Neural progenitor cell (in vitro differentiated cells): ENCODE measurements around the gene NUMB. TPM values are rescaled to one million over a fixed set of nuclear protein-coding genes. Genes with fewer than 3 reads are reported as not detected.
A peak's percentile ranks its signal among the peaks of the same experiment; 100 is the strongest.

Experiments used
- DNase-seq: peaks from one replicate; pipeline ENCODE4 v3.0.0-alpha.2; 2016; ENCODE audit warnings: low spot score
- H2AFZ ChIP-seq: fragments of 200-600 bp; sonication (generic); replicated peaks from 2 replicates; pipeline ENCODE4 v1.6.1; 2016; ENCODE audit warnings: antibody characterized with exemption
- H3F3A ChIP-seq: fragments of 200-600 bp; sonication (generic); 2 replicates; pipeline ENCODE4 v1.6.1; 2016; ENCODE audit warnings: antibody characterized with exemption, low read depth
- H3K27ac ChIP-seq: fragments of 200-600 bp; sonication (generic); 2 replicates; pipeline ENCODE4 v1.5.1; 2016; ENCODE audit warnings: mild to moderate bottlenecking
- H3K27me3 ChIP-seq: fragments of 200-600 bp; sonication (generic); 2 replicates; pipeline ENCODE4 v1.6.1; 2016; ENCODE audit warnings: mild to moderate bottlenecking, moderate library complexity
- H3K36me3 ChIP-seq: fragments of 200-600 bp; sonication (generic); 2 replicates; pipeline ENCODE4 v1.5.1; 2016
- H3K4me1 ChIP-seq: fragments of 200-600 bp; sonication (generic); 2 replicates; pipeline ENCODE4 v1.6.1; 2016; ENCODE audit warnings: mixed run types
- H3K4me2 ChIP-seq: fragments of 200-600 bp; sonication (generic); 2 replicates; pipeline ENCODE4 v1.6.1; 2016
- H3K4me3 ChIP-seq: fragments of 200-600 bp; sonication (generic); 2 replicates; pipeline ENCODE4 v1.5.1; 2016
- H3K79me2 ChIP-seq: fragments of 200-600 bp; sonication (generic); 2 replicates; pipeline ENCODE4 v1.6.1; 2016; ENCODE audit warnings: low read depth
- H3K9ac ChIP-seq: fragments of 200-600 bp; sonication (generic); 2 replicates; pipeline ENCODE4 v1.6.1; 2016
- H3K9me3 ChIP-seq: fragments of 200-600 bp; sonication (generic); 2 replicates; pipeline ENCODE4 v1.5.1; 2016; ENCODE audit warnings: low read depth
- H4K20me1 ChIP-seq: fragments of 200-600 bp; sonication (generic); 2 replicates; pipeline ENCODE4 v1.6.1; 2016; ENCODE audit warnings: low read depth
- H3K27ac Mint-ChIP-seq: 3 replicates; pipeline ENCODE4 v1.8.0; 2021; ENCODE audit warnings: mixed read lengths
- H3K27me3 Mint-ChIP-seq: 2 replicates; pipeline ENCODE4 v1.8.0; 2022; ENCODE audit warnings: low read depth, mild to moderate bottlenecking, inconsistent platforms, moderate library complexity, mixed read lengths; ENCODE audit not compliant: insufficient read depth
- H3K36me3 Mint-ChIP-seq: 3 replicates; pipeline ENCODE4 v1.8.0; 2021; ENCODE audit warnings: mixed read lengths
- H3K4me1 Mint-ChIP-seq: 3 replicates; pipeline ENCODE4 v1.8.0; 2021; ENCODE audit warnings: mixed read lengths
- H3K4me3 Mint-ChIP-seq: 3 replicates; pipeline ENCODE4 v1.8.0; 2021; ENCODE audit warnings: mild to moderate bottlenecking, moderate library complexity, mixed read lengths
- H3K9me3 Mint-ChIP-seq: 3 replicates; pipeline ENCODE4 v1.8.0; 2020; ENCODE audit warnings: mixed read lengths
- EZH2 ChIP-seq: fragments of 200-600 bp; sonication (generic); IDR thresholded peaks from 2 replicates; pipeline ENCODE4 v1.6.1; 2017; ENCODE audit warnings: antibody characterized with exemption, mild to moderate bottlenecking, moderate library complexity
- EZH2phosphoT487 ChIP-seq: fragments of 200-600 bp; sonication (generic); IDR thresholded peaks from 2 replicates; pipeline ENCODE4 v1.6.1; 2017; ENCODE audit warnings: antibody characterized with exemption
- total RNA-seq: library from RNA; depleted of rRNA; stranded (reverse); fragments of >200 nt; gene quantifications from 2 replicates; pipeline ENCODE4 v1.2.3, GENCODE V29; 2015; ENCODE audit warnings: low replicate concordance
- TF ChIP-seq, protein P1 (sequence below): fragments of 200-600 bp; sonication (generic); IDR thresholded peaks from 2 replicates; pipeline ENCODE4 v1.5.1; 2017; ENCODE audit warnings: antibody characterized with exemption, mild to moderate bottlenecking

NUMB gene
- total RNA-seq, 1 donor from 2014 or later: 37.2 TPM

DNA sequence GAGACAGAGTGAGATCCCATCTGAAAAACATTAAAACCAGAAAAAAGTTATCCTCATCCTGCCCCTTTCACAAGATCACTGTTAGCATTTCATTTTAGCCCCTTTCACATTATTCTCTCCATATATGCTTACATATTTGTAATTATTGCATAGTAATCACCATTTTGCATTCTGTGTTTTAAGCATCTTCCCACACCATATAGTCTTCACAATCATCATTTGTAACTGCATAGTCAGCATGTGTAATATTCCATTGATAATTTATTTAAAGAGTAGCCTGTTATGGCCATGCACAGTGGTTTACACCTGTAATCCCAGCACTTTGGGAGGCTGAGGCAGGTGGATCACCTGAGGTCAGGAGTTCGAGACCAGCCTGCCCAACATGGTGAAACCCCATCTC is 209.2 kb downstream of the NUMB start:
- no peak for DNase-seq
- Histone ChIP-seq H3K9ac (no peak overlapping the region), H3F3A (no peaks in the 10 kb centered on the region), H2AFZ (no peak overlapping the region), H3K27ac (no peak overlapping the region), H3K79me2 (no peaks in the 10 kb centered on the region), H3K9me3 (no peaks in the 10 kb centered on the region), H3K4me2 (no peak overlapping the region), H3K36me3 (no peaks in the 10 kb centered on the region), H3K4me3 (no peak overlapping the region), H3K4me1 (no peaks in the 10 kb centered on the region), H4K20me1 (no peaks in the 10 kb centered on the region), H3K27me3 (no peaks in the 10 kb centered on the region)
- Mint-ChIP-seq H3K27ac (no peak overlapping the region), H3K36me3 (no peaks in the 10 kb centered on the region), H3K4me3 (no peak overlapping the region), H3K9me3 (no peaks in the 10 kb centered on the region), H3K4me1 (peaks cover 11% of the 10 kb centered on the region), H3K27me3 (peaks cover 3% of the 10 kb centered on the region)
- TF ChIP-seq EZH2phosphoT487 (no peak), EZH2 (no peak)
- TF ChIP-seq, protein P1, sequence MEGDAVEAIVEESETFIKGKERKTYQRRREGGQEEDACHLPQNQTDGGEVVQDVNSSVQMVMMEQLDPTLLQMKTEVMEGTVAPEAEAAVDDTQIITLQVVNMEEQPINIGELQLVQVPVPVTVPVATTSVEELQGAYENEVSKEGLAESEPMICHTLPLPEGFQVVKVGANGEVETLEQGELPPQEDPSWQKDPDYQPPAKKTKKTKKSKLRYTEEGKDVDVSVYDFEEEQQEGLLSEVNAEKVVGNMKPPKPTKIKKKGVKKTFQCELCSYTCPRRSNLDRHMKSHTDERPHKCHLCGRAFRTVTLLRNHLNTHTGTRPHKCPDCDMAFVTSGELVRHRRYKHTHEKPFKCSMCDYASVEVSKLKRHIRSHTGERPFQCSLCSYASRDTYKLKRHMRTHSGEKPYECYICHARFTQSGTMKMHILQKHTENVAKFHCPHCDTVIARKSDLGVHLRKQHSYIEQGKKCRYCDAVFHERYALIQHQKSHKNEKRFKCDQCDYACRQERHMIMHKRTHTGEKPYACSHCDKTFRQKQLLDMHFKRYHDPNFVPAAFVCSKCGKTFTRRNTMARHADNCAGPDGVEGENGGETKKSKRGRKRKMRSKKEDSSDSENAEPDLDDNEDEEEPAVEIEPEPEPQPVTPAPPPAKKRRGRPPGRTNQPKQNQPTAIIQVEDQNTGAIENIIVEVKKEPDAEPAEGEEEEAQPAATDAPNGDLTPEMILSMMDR: no peak

DNA sequence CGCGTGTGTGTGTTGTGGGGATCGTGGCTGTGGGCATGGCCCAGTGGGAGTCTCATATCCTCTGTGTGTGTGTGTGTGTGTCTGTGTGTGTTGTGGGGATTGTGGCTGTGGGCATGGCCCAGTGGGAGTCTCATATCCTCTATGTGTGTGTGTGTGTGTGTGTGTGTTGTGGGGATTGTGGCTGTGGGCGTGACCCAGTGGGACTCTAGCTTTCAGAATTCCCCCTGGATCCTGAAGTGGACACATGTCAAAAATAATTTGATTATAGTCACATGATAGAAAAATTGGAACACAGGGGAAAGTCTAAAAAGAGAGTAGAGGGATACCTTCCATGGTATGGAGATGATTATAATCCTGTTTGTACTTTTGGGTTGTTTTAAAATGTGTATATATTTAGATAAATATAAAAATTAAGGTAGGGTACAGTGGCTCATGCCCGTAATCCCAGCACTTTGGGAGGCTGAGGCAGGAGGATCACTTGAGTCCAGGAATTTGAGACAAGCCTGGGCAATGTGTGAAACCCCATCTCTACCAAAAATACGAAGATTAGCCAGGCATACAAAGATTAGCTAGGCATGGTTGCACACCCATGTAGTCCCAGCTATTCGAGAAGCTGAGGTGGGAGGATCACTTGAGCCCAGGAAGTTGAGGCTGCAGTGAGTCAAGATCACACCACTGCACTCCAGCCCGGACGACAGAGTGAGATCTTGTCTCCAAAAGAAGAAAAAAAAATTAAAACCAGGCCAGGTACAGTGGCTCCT is 210.1 kb downstream of the NUMB start:
- H3K27ac Mint-ChIP-seq: peak overlapping the region; percentile 3
- TF ChIP-seq EZH2phosphoT487 (no peak), EZH2 (no peak)
- TF ChIP-seq, protein P1: no peak
- H3K27ac ChIP-seq: no peak overlapping the region
- H3K79me2 ChIP-seq: no peaks in the 10 kb centered on the region
- H3K9ac ChIP-seq: no peak overlapping the region
- no peaks in the 10 kb centered on the region for H3K9me3 ChIP-seq
- no peak overlapping the region for H3K4me2 ChIP-seq
- H3K36me3 Mint-ChIP-seq: no peaks in the 10 kb centered on the region
- H3K36me3 ChIP-seq: no peaks in the 10 kb centered on the region
- H4K20me1 ChIP-seq: no peaks in the 10 kb centered on the region
- no peak overlapping the region for H2AFZ ChIP-seq
- no peak overlapping the region for H3K4me3 ChIP-seq
- H3K4me1 ChIP-seq: no peaks in the 10 kb centered on the region
- no peaks in the 10 kb centered on the region for H3K27me3 ChIP-seq
- no peaks in the 10 kb centered on the region for H3F3A ChIP-seq
- H3K27me3 Mint-ChIP-seq: peaks cover 7% of the 10 kb centered on the region
- peaks cover 11% of the 10 kb centered on the region for H3K4me1 Mint-ChIP-seq
- H3K4me3 Mint-ChIP-seq: no peak overlapping the region
- DNase-seq: no peak
- no peaks in the 10 kb centered on the region for H3K9me3 Mint-ChIP-seq

DNA sequence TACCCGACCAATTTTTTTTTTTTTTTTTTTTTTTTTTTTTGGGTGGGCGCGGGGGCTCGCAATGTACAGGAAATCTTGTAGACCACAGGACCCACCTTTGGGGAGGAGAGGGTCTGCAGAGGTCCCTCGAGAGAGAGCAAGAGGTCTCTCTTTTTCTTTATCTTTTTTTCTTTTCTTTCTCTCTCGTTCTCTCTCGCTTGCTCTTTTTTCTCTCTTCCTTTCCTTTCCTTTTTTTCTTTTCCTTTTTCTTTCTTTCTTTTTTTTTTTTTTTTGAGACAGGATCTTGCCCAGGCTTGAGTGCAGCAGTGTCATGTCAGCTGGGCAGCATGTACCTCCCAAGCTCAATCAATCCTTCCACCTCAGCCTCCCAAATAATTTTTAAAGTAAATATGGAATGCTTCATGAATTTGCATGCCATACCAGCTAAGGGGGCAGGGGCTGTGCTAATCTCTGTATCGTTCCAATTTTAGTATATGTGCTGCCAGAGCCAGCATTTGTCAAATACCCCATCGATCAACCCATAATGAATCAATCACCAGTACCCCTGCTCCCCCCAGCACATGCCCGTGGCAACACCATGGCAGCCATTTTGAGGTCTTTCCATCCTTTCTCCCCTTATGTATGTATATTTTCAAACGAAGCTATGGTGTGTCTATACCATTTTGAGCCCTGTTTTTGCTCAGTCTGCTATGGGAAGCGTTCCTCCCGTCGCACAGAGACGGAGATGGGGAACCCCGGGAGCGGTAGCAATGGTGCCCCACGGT is 211.8 kb downstream of the NUMB start:
- no peak overlapping the region for H3K4me3 Mint-ChIP-seq
- Histone ChIP-seq H3K4me2 (no peak overlapping the region), H3K36me3 (no peaks in the 10 kb centered on the region), H3F3A (no peaks in the 10 kb centered on the region), H3K27ac (no peak overlapping the region), H2AFZ (no peak overlapping the region), H3K4me1 (peaks cover 3% of the 10 kb centered on the region), H3K27me3 (no peaks in the 10 kb centered on the region), H3K79me2 (no peaks in the 10 kb centered on the region), H3K9ac (no peak overlapping the region), H3K9me3 (no peaks in the 10 kb centered on the region), H3K4me3 (peak overlapping the region; percentile 24), H4K20me1 (no peaks in the 10 kb centered on the region)
- no peak overlapping the region for H3K27ac Mint-ChIP-seq
- H3K4me1 Mint-ChIP-seq: peaks cover 20% of the 10 kb centered on the region
- no peaks in the 10 kb centered on the region for H3K36me3 Mint-ChIP-seq
- peaks cover 11% of the 10 kb centered on the region for H3K27me3 Mint-ChIP-seq
- TF ChIP-seq EZH2phosphoT487 (no peak), EZH2 (no peak)
- TF ChIP-seq, protein P1: no peak
- no peaks in the 10 kb centered on the region for H3K9me3 Mint-ChIP-seq
- no peak for DNase-seq
